GM20431 (cell line): ENCODE measurements around the gene PHYH.
"Not testable (repeated sequence)": the region's sequence is repeated elsewhere in the genome, so short reads cannot be mapped to it uniquely, and the experiment has no call there.

ENCODE experiments used
- in situ Hi-C: fragments of 300-500 bp; cut with MseI, MboI; formaldehyde crosslinking; loops from one replicate; pipeline ENCODE4 v1.15.0; 2020; ENCODE audit warnings: low sequenced_read_pairs; ENCODE audit not compliant: unreplicated experiment

Gene PHYH

GRCh38 chr10:13299437-13300287 is at the start of gene PHYH:
Gene PHYH (minus strand): TSS chr10:13300064. CDS start chr10:13300042, 22 bp downstream.
- in situ Hi-C loops: no loop called here

GRCh38 chr10:13348216-13349017 is 48.6 kb upstream of the PHYH start, which contains the start of gene SEPHS1:
Gene SEPHS1 (minus strand): TSS chr10:13348293. CDS start chr10:13344950, 3,343 bp downstream.
- in situ Hi-C loops: no loop called here

GRCh38 chr10:13347500-13348156 is 47.8 kb upstream of the PHYH start:
- in situ Hi-C loops: no loop called here

GRCh38 chr10:13347043-13347499 is 47.2 kb upstream of the PHYH start:
- in situ Hi-C loops: no loop called here

GRCh38 chr10:13346283-13347042 is 46.6 kb upstream of the PHYH start:
- in situ Hi-C loops: no loop called here

DNA sequence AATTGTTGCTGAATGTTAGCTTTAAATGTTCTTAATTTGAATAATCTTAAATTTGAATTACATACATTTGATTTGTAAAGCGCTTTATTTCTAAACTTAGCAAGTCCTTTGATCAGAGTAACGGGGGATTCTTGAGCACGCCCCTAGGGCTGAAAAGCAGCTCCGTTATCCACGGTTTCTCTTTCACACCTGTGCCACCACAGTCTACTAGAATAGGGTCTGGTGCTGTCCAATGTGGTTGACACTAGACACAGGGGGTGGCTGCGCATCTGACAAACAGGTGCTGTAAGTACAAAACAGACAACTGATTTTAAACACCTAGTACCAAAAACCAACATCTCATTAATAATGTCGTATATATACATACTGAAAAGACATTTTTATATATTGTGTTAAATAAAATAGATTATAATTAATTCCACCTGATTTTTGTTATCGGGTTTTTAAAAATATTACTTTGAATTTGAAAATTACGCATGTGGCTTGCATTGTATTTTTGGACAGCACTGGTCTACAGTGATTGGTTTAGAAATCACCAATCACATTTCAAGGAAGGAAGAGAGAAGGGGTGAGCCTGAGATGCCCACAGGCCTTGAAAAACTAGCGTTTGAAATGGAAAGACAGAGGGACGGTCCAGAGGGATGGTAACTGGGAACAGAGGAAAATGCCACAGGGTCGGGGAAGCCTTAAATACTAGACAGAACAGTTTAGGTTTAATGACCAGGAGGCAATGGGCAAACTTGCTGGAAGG is 40.9 kb upstream of the PHYH start:
- in situ Hi-C loops: no loop called here

GRCh38 chr10:13340068-13340467 is 40.2 kb upstream of the PHYH start:
- in situ Hi-C loops: no loop called here

- in situ Hi-C loops: no loop called here
Observed at GRCh38 chr10:13338390-13339110, 38.7 kb upstream of the PHYH start.

DNA sequence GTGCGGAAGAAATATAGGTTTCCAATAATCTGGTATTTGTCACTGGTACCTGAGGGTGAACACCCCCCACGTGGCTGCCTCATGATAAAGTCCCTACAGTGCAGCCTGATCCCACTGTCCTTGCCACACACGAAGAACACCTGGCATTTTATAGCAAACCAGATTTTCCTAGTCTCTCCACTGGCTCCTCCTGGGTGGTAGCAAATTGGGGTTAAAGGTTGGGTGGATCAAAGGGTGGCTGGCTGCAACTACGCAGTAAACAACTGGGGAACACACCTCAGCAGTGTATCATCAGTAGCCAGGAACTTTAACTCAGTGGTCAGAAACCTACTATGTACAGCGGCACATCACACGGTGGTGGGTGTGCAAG is 37.9 kb upstream of the PHYH start:
- in situ Hi-C loops: no loop called here

DNA sequence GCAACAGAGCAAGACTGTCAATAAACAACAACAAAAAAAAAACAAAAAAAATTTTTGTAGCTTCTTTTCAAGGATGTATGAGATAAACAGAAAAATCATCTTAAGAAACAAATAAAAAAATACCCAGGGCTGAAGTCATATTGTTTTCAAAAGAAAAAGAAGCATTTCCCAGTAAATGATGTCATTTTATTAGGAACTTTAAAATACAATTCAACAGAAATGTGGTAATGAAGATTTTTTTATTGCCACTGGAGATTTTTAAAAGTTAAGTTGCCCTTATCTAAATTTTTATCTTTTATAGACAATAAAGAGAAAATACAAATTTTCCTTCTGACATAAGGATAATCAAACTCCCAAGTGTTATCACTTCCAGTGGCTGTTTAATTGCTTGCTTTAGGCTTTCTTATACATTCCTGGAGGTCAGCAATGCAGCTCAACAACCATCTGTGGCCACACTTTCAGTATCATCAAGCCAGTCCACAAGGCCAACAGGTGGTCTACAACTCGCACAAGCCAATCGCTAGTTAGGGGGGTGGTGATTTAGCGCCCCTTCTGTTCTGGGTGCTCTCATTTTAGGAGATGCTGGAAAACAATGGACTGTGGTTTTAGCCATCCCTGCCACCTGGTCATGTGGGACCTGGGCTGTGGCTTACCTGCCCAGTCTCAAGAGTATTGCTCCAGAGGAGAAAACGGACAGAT is 37.4 kb upstream of the PHYH start:
- in situ Hi-C loops: no loop called here

GRCh38 chr10:13335881-13336280 is 36.0 kb upstream of the PHYH start:
- in situ Hi-C loops: no loop called here

GRCh38 chr10:13334556-13334955 is 34.7 kb upstream of the PHYH start:
- in situ Hi-C loops: no loop called here

DNA sequence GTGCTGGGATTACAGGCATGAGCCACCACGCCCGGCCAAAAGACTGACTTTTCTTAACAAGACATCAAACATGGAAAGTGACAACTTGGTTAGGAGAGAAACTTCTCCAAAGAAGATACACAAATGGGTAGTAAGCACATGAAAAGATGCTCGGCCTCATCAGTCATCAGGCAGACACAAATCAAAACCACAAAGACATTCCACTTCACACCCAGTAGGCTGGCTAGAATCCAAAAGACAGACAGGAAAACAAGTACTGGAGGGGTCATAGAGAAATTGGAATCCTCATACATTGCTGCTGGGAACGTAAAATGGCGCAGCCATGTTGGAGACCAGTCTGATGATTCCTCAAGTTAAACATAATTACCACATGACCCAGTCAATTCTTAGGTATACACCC is 31.8 kb upstream of the PHYH start:
- in situ Hi-C loops: no loop called here

DNA sequence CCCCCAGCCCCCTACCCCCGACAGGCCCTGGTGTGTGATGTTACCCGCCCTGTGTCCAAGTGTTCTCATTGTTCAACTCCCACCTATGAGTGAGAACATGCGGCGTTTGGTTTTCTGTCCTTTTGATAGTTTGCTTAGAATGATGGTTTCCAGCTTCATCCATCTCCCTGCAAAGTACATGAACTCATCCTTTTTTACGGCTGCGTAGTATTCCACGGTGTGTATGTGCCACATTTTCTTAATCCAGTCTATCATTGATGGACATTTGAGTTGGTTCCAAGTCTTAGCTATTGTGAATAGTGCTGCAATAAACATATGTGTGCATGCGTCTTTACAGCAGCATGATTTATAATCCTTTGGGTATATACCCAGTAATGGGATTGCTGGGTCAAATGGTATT is 31.1 kb upstream of the PHYH start:
- in situ Hi-C loops: not testable (repeated sequence)

DNA sequence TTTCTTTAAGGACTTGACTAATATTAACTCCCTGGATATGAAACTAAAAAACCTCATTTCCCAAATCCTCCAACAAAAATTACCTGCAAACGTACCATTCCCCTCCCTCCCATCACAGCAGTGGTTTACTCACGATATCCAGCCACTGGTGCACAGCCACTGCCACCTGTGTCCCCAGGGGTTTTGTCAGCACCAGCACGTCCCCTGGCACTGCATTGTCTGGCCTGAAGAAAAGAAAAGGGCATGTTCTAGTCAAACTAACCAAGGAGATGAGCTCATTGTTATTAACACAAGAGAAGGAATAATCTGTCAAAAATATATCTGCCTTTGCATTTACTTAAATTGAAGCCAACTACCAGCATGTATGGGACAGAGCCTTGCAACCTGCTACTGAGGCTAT is 29.7 kb upstream of the PHYH start:
- in situ Hi-C loops: no loop called here

GRCh38 chr10:13328613-13329012 is 28.7 kb upstream of the PHYH start:
- in situ Hi-C loops: no loop called here

- in situ Hi-C loops: no loop called here
Observed at GRCh38 chr10:13328126-13328525, 28.3 kb upstream of the PHYH start.

GRCh38 chr10:13327534-13327933 is 27.7 kb upstream of the PHYH start:
- in situ Hi-C loops: no loop called here
